ENCODE data around the gene MREG. TPM values are rescaled to one million over a fixed set of nuclear protein-coding genes. Genes with fewer than 3 reads are reported as not detected.

Gene MREG
- total and polyA plus RNA-seq, 4 donors: 0.87 to 3.1 (median 2.7) TPM

DNA sequence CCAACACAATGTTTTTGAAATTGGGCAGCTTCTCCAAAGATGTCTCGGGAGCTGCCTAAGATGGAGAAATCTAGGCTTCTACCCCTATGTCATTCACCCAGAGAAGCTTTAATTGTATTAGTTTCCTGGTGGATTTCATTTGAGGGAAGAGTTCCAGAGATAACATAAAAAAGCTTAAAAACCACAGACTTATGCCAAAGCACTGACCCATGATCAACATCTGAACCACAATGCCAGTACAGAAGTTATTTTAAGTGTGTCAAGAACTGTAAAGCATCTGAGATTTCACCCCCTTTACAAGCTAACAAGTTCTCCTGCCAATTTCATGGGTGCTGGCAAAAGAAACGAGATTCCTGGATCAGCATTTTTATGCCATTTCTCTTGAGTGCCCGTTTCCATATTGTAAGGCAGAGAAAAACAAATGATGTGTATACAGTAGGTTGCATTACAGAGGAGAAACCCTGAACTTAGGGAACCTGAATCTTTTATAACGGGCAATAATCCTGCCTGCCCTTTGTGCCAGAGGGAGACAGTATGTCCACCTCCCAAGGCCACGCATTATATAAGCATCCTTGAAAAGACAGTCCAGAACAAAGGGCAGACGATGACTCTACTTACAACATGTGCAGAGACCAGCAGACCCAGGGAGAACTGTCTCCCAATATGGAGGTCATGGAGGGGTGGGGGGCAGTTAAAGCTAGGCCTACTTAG, 44.1 kb downstream of the MREG start (continued):
- TF ChIP-seq MAX (IDR thresholded peaks at IDR 0.05): no peak
- TF ChIP-seq FOXA2 (IDR thresholded peaks at IDR 0.05): no peak
- TF ChIP-seq, protein P1, sequence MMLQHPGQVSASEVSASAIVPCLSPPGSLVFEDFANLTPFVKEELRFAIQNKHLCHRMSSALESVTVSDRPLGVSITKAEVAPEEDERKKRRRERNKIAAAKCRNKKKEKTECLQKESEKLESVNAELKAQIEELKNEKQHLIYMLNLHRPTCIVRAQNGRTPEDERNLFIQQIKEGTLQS (IDR thresholded peaks at IDR 0.05): no peak
- TF ChIP-seq SP1 (IDR thresholded peaks at IDR 0.05): no peak
- no peak for TF ChIP-seq EGR1 (IDR thresholded peaks at IDR 0.05; ENCODE audit: low read depth in 2 of 2)
- no peak for TF ChIP-seq TAF1 (conservative IDR thresholded peaks at IDR 0.05)
- TF ChIP-seq HNF4A (conservative IDR thresholded peaks at IDR 0.05): no peak

DNA sequence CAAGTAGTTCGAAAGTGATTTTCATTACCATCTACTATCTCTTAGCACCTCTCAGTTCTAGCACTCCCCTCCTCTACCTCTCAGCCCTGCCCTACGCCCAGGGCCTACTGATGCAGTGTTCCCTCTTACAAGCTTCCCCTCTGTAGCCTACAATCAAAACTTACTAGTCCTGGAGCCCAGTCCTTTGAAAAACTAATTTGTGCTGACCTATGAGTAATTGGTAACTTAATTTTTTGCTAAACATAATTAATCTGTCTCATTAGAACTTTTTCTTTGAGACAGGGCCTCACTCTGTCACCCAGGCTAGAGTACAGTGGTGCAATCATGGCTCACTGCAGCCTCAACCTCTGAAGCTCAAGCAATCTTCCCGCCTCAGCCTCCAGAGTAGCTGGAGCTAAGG, 44.9 kb downstream of the MREG start:
- TF ChIP-seq RAD21 (IDR thresholded peaks at IDR 0.05) (no peak), REST (IDR thresholded peaks at IDR 0.05) (no peak)
- TF ChIP-seq, protein P1 (IDR thresholded peaks at IDR 0.05): no peak
- H3K9me3 ChIP-seq (ENCODE audit: control insufficient read depth in 4 of 4, low read length in 3 of 4): no peaks in the 10 kb centered on the region
- H3K27ac ChIP-seq (ENCODE audit: low read depth in 1 of 2, low read length in 2 of 2): no peak overlapping the region
- no peak overlapping the region for H3K4me3 ChIP-seq (ENCODE audit: low read depth in 1 of 3, low read length in 3 of 3)
- peaks cover 3 to 14% (median 11%) of the 10 kb centered on the region in 4 donors for H3K36me3 ChIP-seq (ENCODE audit: control insufficient read depth in 4 of 4, insufficient read depth in 3 of 4, low read depth in 1 of 4, low read length in 3 of 4)
- WGBS: 99% methylated on average over 3 of the region's 3 CpGs
- DNase-seq (ENCODE audit: low spot score): no peak
- no peaks in the 10 kb centered on the region for H3K27me3 ChIP-seq (ENCODE audit: control insufficient read depth in 4 of 4, insufficient read depth in 4 of 4, low read length in 3 of 4)
- H3K9ac ChIP-seq (ENCODE audit: low read depth in 1 of 2, low read length in 2 of 2): no peak overlapping the region
- H3K4me1 ChIP-seq (ENCODE audit: control insufficient read depth in 4 of 4, insufficient read depth in 4 of 4, low read length in 3 of 4): no peaks in the 10 kb centered on the region

DNA sequence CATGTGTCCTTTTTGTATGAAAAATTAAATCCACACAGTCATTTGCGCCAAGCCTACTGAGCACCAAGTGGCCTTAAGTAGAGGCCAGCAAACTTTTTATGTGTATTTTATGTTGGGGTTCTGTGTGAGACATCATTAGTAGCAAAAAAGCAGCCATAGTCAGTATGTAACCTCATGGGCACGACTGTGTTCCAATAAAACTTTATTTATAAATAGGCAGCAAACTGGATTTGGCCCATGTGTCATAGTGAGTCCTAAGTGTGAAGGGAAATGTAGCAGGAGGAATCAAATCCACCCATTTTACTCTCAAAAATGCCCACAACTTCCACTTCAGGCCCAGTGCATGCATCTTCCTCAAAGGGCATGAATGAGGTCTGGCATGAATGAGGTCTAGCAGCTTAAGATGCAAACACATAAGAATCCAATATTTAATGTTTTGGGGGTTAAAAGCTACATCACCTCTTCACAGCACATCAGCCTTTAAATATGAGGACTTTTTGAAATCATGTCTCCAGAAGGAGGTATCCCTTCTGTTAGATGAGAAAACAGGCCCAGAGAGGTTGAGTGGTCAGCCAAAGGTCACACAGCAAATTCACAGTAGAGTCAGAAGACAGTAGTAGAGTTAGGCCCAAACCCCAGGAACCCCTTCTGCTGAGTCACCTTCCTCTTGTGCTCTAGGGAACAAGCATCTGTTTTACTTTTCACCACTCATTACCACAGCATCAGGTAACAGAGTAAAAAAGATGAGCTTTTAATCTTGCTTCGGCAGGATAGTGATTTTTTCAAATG, 45.6 kb downstream of the MREG start:
- no peak for DNase-seq (ENCODE audit: low spot score)
- no peak overlapping the region for H3K27ac ChIP-seq (ENCODE audit: low read depth in 1 of 2, low read length in 2 of 2)
- WGBS: 92% methylated on average over 3 of the region's 3 CpGs
- no peaks in the 10 kb centered on the region for H3K27me3 ChIP-seq (ENCODE audit: control insufficient read depth in 4 of 4, insufficient read depth in 4 of 4, low read length in 3 of 4)
- H3K9me3 ChIP-seq (ENCODE audit: control insufficient read depth in 4 of 4, low read length in 3 of 4): no peaks in the 10 kb centered on the region
- TF ChIP-seq, protein P2, sequence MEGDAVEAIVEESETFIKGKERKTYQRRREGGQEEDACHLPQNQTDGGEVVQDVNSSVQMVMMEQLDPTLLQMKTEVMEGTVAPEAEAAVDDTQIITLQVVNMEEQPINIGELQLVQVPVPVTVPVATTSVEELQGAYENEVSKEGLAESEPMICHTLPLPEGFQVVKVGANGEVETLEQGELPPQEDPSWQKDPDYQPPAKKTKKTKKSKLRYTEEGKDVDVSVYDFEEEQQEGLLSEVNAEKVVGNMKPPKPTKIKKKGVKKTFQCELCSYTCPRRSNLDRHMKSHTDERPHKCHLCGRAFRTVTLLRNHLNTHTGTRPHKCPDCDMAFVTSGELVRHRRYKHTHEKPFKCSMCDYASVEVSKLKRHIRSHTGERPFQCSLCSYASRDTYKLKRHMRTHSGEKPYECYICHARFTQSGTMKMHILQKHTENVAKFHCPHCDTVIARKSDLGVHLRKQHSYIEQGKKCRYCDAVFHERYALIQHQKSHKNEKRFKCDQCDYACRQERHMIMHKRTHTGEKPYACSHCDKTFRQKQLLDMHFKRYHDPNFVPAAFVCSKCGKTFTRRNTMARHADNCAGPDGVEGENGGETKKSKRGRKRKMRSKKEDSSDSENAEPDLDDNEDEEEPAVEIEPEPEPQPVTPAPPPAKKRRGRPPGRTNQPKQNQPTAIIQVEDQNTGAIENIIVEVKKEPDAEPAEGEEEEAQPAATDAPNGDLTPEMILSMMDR (IDR thresholded peaks at IDR 0.05; ENCODE audit: low read depth, low read length, missing input control): no peak
- TF ChIP-seq TAF1 (conservative IDR thresholded peaks at IDR 0.05): no peak
- TF ChIP-seq JUND (IDR thresholded peaks at IDR 0.05): no peak
- TF ChIP-seq EGR1 (IDR thresholded peaks at IDR 0.05; ENCODE audit: low read depth in 2 of 2): no peak
- no peak for TF ChIP-seq FOXA2 (IDR thresholded peaks at IDR 0.05)
- TF ChIP-seq FOXA1 (IDR thresholded peaks at IDR 0.05): no peak
- no peak for TF ChIP-seq ZBTB33 (IDR thresholded peaks at IDR 0.05)
- no peak for TF ChIP-seq RAD21 (IDR thresholded peaks at IDR 0.05)
- TF ChIP-seq YY1 (IDR thresholded peaks at IDR 0.05): no peak
- no peak for TF ChIP-seq MAX (IDR thresholded peaks at IDR 0.05)
- TF ChIP-seq RXRA (IDR thresholded peaks at IDR 0.05): no peak
- TF ChIP-seq, protein P1 (IDR thresholded peaks at IDR 0.05): no peak
- TF ChIP-seq SP1 (IDR thresholded peaks at IDR 0.05): no peak
- no peak for TF ChIP-seq NR2F2 (IDR thresholded peaks at IDR 0.05)
- no peak for TF ChIP-seq HNF4G (IDR thresholded peaks at IDR 0.05)
- H3K36me3 ChIP-seq (ENCODE audit: control insufficient read depth in 4 of 4, insufficient read depth in 3 of 4, low read depth in 1 of 4, low read length in 3 of 4): peaks cover 0 to 14% (median 9%) of the 10 kb centered on the region in 4 donors
- H3K4me3 ChIP-seq (ENCODE audit: low read depth in 1 of 3, low read length in 3 of 3): no peak overlapping the region
- no peak overlapping the region for H3K9ac ChIP-seq (ENCODE audit: low read depth in 1 of 2, low read length in 2 of 2)
- H3K4me1 ChIP-seq (ENCODE audit: control insufficient read depth in 4 of 4, insufficient read depth in 4 of 4, low read length in 3 of 4): no peaks in the 10 kb centered on the region

Data from liver (tissue), 9 donors.